PC-3 (cell line): Measurements from ENCODE around the gene MPPED1. TPM values are rescaled to one million over a fixed set of nuclear protein-coding genes. Genes with fewer than 3 reads are reported as not detected.

Source experiments
- ATAC-seq: fragments of 200-7000 bp; cut with Tn5 transposase; 2 replicates; pipeline ENCODE4 v1.9.1; 2020; ENCODE audit warnings: mild to moderate bottlenecking, moderate library complexity
- BruUV-seq: library from RNA; stranded (reverse); fragments of 400-500 nt; replicated peaks from 2 replicates; lab custom pipeline; 2021; lab: Mats Ljungman, UMichigan
- CTCF ChIA-PET: fragments of 300-600 bp; sonication (Branson Sonifier 250); formaldehyde crosslinking; loops from one replicate; lab custom pipeline; 2022; ENCODE audit warnings: antibody characterized with exemption; lab: Charles Lee
- POLR2A ChIA-PET: fragments of 300-600 bp; sonication (Branson Sonifier 250); formaldehyde crosslinking; loops from one replicate; lab custom pipeline; 2022; ENCODE audit warnings: antibody characterized with exemption; ENCODE audit not compliant: unreplicated experiment; lab: Charles Lee
- DNase-seq: peaks from one replicate; pipeline ENCODE4 v3.0.0-alpha.2; 2015
- H2AFZ ChIP-seq: fragments of 300-600 bp; sonication (generic); 2 replicates; pipeline ENCODE4 v1.6.0; 2016; ENCODE audit warnings: antibody characterized with exemption, low read length
- H3F3A ChIP-seq: fragments of 300-600 bp; sonication (generic); one replicate; pipeline ENCODE4 v1.6.0; 2017; ENCODE audit warnings: antibody characterized with exemption, low read length, control low read depth, mild to moderate bottlenecking; ENCODE audit not compliant: unreplicated experiment
- H3K27ac ChIP-seq: fragments of 300-600 bp; sonication (generic); 2 replicates; pipeline ENCODE4 v1.5.1; 2016; ENCODE audit warnings: mild to moderate bottlenecking, low read length
- H3K27me3 ChIP-seq: fragments of 300-600 bp; sonication (generic); 2 replicates; pipeline ENCODE4 v1.6.1; 2016; ENCODE audit warnings: low read length, mixed read lengths
- H3K36me3 ChIP-seq: fragments of 300-600 bp; sonication (generic); 2 replicates; pipeline ENCODE4 v1.6.1; 2016; ENCODE audit warnings: low read depth, mixed run types, low read length, mixed read lengths
- H3K4me1 ChIP-seq: fragments of 300-600 bp; sonication (generic); 2 replicates; pipeline ENCODE4 v1.5.1; 2016; ENCODE audit warnings: low read length; ENCODE audit not compliant: insufficient read depth
- H3K4me2 ChIP-seq: fragments of 300-600 bp; sonication (generic); 2 replicates; pipeline ENCODE4 v1.6.0; 2016; ENCODE audit warnings: low read length
- H3K4me3 ChIP-seq: fragments of 300-600 bp; sonication (generic); 2 replicates; pipeline ENCODE4 v1.5.1; 2016; ENCODE audit warnings: mild to moderate bottlenecking, low read length, mixed read lengths
- H3K79me2 ChIP-seq: fragments of 300-600 bp; sonication (generic); 2 replicates; pipeline ENCODE4 v1.6.1; 2017; ENCODE audit warnings: low read length, mixed read lengths
- H3K9ac ChIP-seq: fragments of 300-600 bp; sonication (generic); 2 replicates; pipeline ENCODE4 v1.6.0; 2016; ENCODE audit warnings: mild to moderate bottlenecking, low read length
- H3K9me2 ChIP-seq: fragments of 300-600 bp; sonication (generic); replicated peaks from 2 replicates; pipeline ENCODE4 v1.6.1; 2016; ENCODE audit warnings: mixed run types, low read length, mixed read lengths
- H3K9me3 ChIP-seq: fragments of 300-600 bp; sonication (generic); 2 replicates; pipeline ENCODE4 v1.6.1; 2016; ENCODE audit warnings: low read length, mixed read lengths
- H4K20me1 ChIP-seq: fragments of 300-600 bp; sonication (generic); 2 replicates; pipeline ENCODE4 v1.6.1; 2016; ENCODE audit warnings: low read length, mixed read lengths
- CTCF ChIP-seq: fragments of 300-600 bp; sonication (generic); conservative IDR thresholded peaks from 2 replicates; pipeline ENCODE4 v1.5.1; 2017; ENCODE audit warnings: antibody characterized with exemption, low read depth, mild to moderate bottlenecking, low read length
- EZH2 ChIP-seq: fragments of 300-600 bp; sonication (generic); IDR thresholded peaks from one replicate; pipeline ENCODE4 v1.6.1; 2017; ENCODE audit warnings: antibody characterized with exemption, mild to moderate bottlenecking, low read length; ENCODE audit not compliant: unreplicated experiment
- EZH2phosphoT487 ChIP-seq: fragments of 300-600 bp; sonication (generic); IDR thresholded peaks from 2 replicates; pipeline ENCODE4 v1.6.1; 2018; ENCODE audit warnings: mild to moderate bottlenecking, antibody characterized with exemption, low read length, borderline replicate concordance
- intact Hi-C: fragments of 100-400 bp; cut with micrococcal nuclease; formaldehyde crosslinking; loops from 2 replicates; pipeline ENCODE4 v1.9.0; 2023
- total RNA-seq: library from RNA; depleted of rRNA; stranded (reverse); fragments of >200 nt; gene quantifications from 2 replicates; pipeline ENCODE4 v1.2.3, GENCODE V29; 2014

MPPED1 gene
- total RNA-seq, 1 experiment from 2014 or later = not detected

- Histone ChIP-seq H3K79me2 (no peaks in the 10 kb centered on the region), H3K27ac (no peak overlapping the region), H3K9me3 (no peaks in the 10 kb centered on the region), H2AFZ (no peak overlapping the region), H3K9ac (no peak overlapping the region), H3K36me3 (no peaks in the 10 kb centered on the region), H3K4me1 (no peaks in the 10 kb centered on the region), H3K9me2 (no peaks in the 10 kb centered on the region), H3K4me2 (no peak overlapping the region), H3K4me3 (no peak overlapping the region), H3F3A (no peaks in the 10 kb centered on the region), H3K27me3 (peaks cover 89% of the 10 kb centered on the region), H4K20me1 (no peaks in the 10 kb centered on the region)
- ATAC-seq (no peak), DNase-seq (no peak)
- TF ChIP-seq EZH2 = no peak
- no peak for TF ChIP-seq CTCF
- TF ChIP-seq EZH2phosphoT487 = no peak
- ChIA-PET CTCF (no interaction called here), POLR2A (no interaction called here)
- BruUV-seq = no TSS peak
- intact Hi-C loops = no loop called here
These were observed 3.9 kb downstream of the MPPED1 start for GRCh38 chr22:43415681-43416080.

- H3F3A ChIP-seq = no peaks in the 10 kb centered on the region
- no peaks in the 10 kb centered on the region for H3K79me2 ChIP-seq
- intact Hi-C loops = no loop called here
- H2AFZ ChIP-seq = no peak overlapping the region
- no TSS peak for BruUV-seq
- no peak overlapping the region for H3K4me2 ChIP-seq
- H4K20me1 ChIP-seq = no peaks in the 10 kb centered on the region
- ChIA-PET POLR2A (no interaction called here), CTCF (no interaction called here)
- TF ChIP-seq EZH2phosphoT487 = no peak
- no peak for TF ChIP-seq CTCF
- no peak for TF ChIP-seq EZH2
- H3K4me3 ChIP-seq = no peak overlapping the region
- H3K4me1 ChIP-seq = no peaks in the 10 kb centered on the region
- no peak overlapping the region for H3K9ac ChIP-seq
- DNase-seq (no peak), ATAC-seq (no peak)
- H3K36me3 ChIP-seq = no peaks in the 10 kb centered on the region
- no peak overlapping the region for H3K27ac ChIP-seq
- H3K9me3 ChIP-seq = no peaks in the 10 kb centered on the region
- H3K9me2 ChIP-seq = no peaks in the 10 kb centered on the region
- peaks cover 86% of the 10 kb centered on the region for H3K27me3 ChIP-seq
These were observed 5.7 kb downstream of the MPPED1 start for GRCh38 chr22:43417555-43417954.

GRCh38 chr22:43418079-43418825, 6.4 kb downstream of the MPPED1 start:
- H2AFZ ChIP-seq = no peak overlapping the region
- H3F3A ChIP-seq = no peaks in the 10 kb centered on the region
- no peaks in the 10 kb centered on the region for H4K20me1 ChIP-seq
- H3K9me3 ChIP-seq = no peaks in the 10 kb centered on the region
- no TSS peak for BruUV-seq
- no peaks in the 10 kb centered on the region for H3K4me1 ChIP-seq
- ChIA-PET POLR2A (no interaction called here), CTCF (no interaction called here)
- H3K79me2 ChIP-seq = no peaks in the 10 kb centered on the region
- no peak overlapping the region for H3K9ac ChIP-seq
- no peaks in the 10 kb centered on the region for H3K36me3 ChIP-seq
- H3K27ac ChIP-seq = no peak overlapping the region
- H3K4me2 ChIP-seq = no peak overlapping the region
- peaks cover 83% of the 10 kb centered on the region for H3K27me3 ChIP-seq
- no peaks in the 10 kb centered on the region for H3K9me2 ChIP-seq
- H3K4me3 ChIP-seq = no peak overlapping the region
- ATAC-seq (no peak), DNase-seq (no peak)
- TF ChIP-seq CTCF = no peak
- TF ChIP-seq EZH2phosphoT487 = no peak
- no peak for TF ChIP-seq EZH2
- intact Hi-C loops = no loop called here
